ENCODE measurements around the gene CLEC1A.
A peak's percentile ranks its signal among the peaks of the same experiment; 100 is the strongest.

CLEC1A gene

GRCh38 chr12:10110256-10110844, 11.6 kb upstream of the CLEC1A start:
- no peak for DNase-seq (ENCODE audit: low read depth)
- TF ChIP-seq CTCF (conservative IDR thresholded peaks at IDR 0.05; ENCODE audit: control insufficient read depth, insufficient read depth, low read depth, low read length) = no peak
- H3K4me3 ChIP-seq (ENCODE audit: control insufficient read depth, low read depth, low read length) = no peak overlapping the region

GRCh38 chr12:10102322-10102721, 3.5 kb upstream of the CLEC1A start:
- TF ChIP-seq CTCF (conservative IDR thresholded peaks at IDR 0.05; ENCODE audit: control insufficient read depth, insufficient read depth, low read depth, low read length) = no peak
- no peak overlapping the region for H3K4me3 ChIP-seq (ENCODE audit: control insufficient read depth, low read depth, low read length)
- DNase-seq (ENCODE audit: low read depth) = no peak

GRCh38 chr12:10101648-10102220, 2.9 kb upstream of the CLEC1A start:
- no peak overlapping the region for H3K4me3 ChIP-seq (ENCODE audit: control insufficient read depth, low read depth, low read length)
- TF ChIP-seq CTCF (conservative IDR thresholded peaks at IDR 0.05; ENCODE audit: control insufficient read depth, insufficient read depth, low read depth, low read length) = no peak
- DNase-seq (ENCODE audit: low read depth) = no peak

- no peak for TF ChIP-seq CTCF (conservative IDR thresholded peaks at IDR 0.05; ENCODE audit: control insufficient read depth, insufficient read depth, low read depth, low read length)
- peak; percentile 17 for DNase-seq (ENCODE audit: low read depth)
- H3K4me3 ChIP-seq (ENCODE audit: control insufficient read depth, low read depth, low read length) = no peak overlapping the region
Measured at GRCh38 chr12:10101042-10101579, 2.3 kb upstream of the CLEC1A start.

GRCh38 chr12:10097521-10097920, 1.3 kb downstream of the CLEC1A start:
- TF ChIP-seq CTCF (conservative IDR thresholded peaks at IDR 0.05; ENCODE audit: control insufficient read depth, insufficient read depth, low read depth, low read length) = no peak
- H3K4me3 ChIP-seq (ENCODE audit: control insufficient read depth, low read depth, low read length) = no peak overlapping the region
- DNase-seq (ENCODE audit: low read depth) = no peak

GRCh38 chr12:10095971-10096370, 2.8 kb downstream of the CLEC1A start:
- no peak overlapping the region for H3K4me3 ChIP-seq (ENCODE audit: control insufficient read depth, low read depth, low read length)
- no peak for DNase-seq (ENCODE audit: low read depth)
- no peak for TF ChIP-seq CTCF (conservative IDR thresholded peaks at IDR 0.05; ENCODE audit: control insufficient read depth, insufficient read depth, low read depth, low read length)
